ENCODE data around the gene FHOD3. TPM values are rescaled to one million over a fixed set of nuclear protein-coding genes. Genes with fewer than 3 reads are reported as not detected.

Gene FHOD3
- total and polyA plus RNA-seq, 2 of the 13 experiments (the other 11 are each of a cell fraction or from before 2014, with no cell fraction given): 0.07 TPM; not detected in 1

GRCh38 chr18:36527740-36528455 is 230.4 kb downstream of the FHOD3 start (continued):
- TF ChIP-seq ZFP36L1 (CRISPR knock-in tag; IDR thresholded peaks at IDR 0.05): peak; percentile 45; the same call in 1 of the 2 replicates
- no peak for TF ChIP-seq ERF (CRISPR knock-in tag; IDR thresholded peaks at IDR 0.05)
- 0 out of 2 replicates have a peak, but pooled peaks have one; percentile 13 for TF ChIP-seq HOXA3 (CRISPR knock-in tag; IDR thresholded peaks at IDR 0.05)
- TF ChIP-seq GABPA (IDR thresholded peaks at IDR 0.05; ENCODE audit: low read depth, low read length): no peak
- TF ChIP-seq GABPA (CRISPR knock-in tag; IDR thresholded peaks at IDR 0.05; ENCODE audit: low read depth): 0 out of 2 replicates have a peak, but pooled peaks have one; percentile 22
- 0 out of 2 replicates have a peak, but pooled peaks have one; percentile 19 for TF ChIP-seq TRIM24 (CRISPR knock-in tag; IDR thresholded peaks at IDR 0.05)
- peak; percentile 72 for TF ChIP-seq TFE3 (CRISPR knock-in tag; IDR thresholded peaks at IDR 0.05)
- peak; percentile 76; the same call in 1 of the 2 replicates for TF ChIP-seq FOSL1 (CRISPR knock-in tag; IDR thresholded peaks at IDR 0.05; ENCODE audit: borderline replicate concordance)
- TF ChIP-seq FOXA3 (CRISPR knock-in tag; IDR thresholded peaks at IDR 0.05): peak; percentile 56; the same call in 1 of the 2 replicates
- TF ChIP-seq ZNF234 (CRISPR knock-in tag; conservative IDR thresholded peaks at IDR 0.05): no peak
- no peak for TF ChIP-seq SP4 (CRISPR knock-in tag; IDR thresholded peaks at IDR 0.05)
- TF ChIP-seq FOXA1 (IDR thresholded peaks at IDR 0.05): no peak
- no peak for TF ChIP-seq FOXA1 (CRISPR knock-in tag; IDR thresholded peaks at IDR 0.05)
- peak; percentile 55 for TF ChIP-seq ARID5B (CRISPR knock-in tag; IDR thresholded peaks at IDR 0.05)
- no peak for TF ChIP-seq ZNF597 (CRISPR knock-in tag; IDR thresholded peaks at IDR 0.05)
- TF ChIP-seq BHLHE40 (IDR thresholded peaks at IDR 0.05; ENCODE audit: low read length): peak; percentile 65; the same call in 1 of the 2 replicates
- TF ChIP-seq MNT (IDR thresholded peaks at IDR 0.05): no peak
- TF ChIP-seq NR2F6 (IDR thresholded peaks at IDR 0.05): no peak
- TF ChIP-seq NR2F6 (CRISPR knock-in tag; IDR thresholded peaks at IDR 0.05): 0 out of 2 replicates have a peak, but pooled peaks have one; percentile 19
- no peak for TF ChIP-seq ATM (IDR thresholded peaks at IDR 0.05; ENCODE audit: borderline replicate concordance)
- 0 out of 2 replicates have a peak, but pooled peaks have one; percentile 15 for TF ChIP-seq SALL1 (CRISPR knock-in tag; IDR thresholded peaks at IDR 0.05)
- 0 out of 2 replicates have a peak, but pooled peaks have one; percentile 37 for TF ChIP-seq RXRB (CRISPR knock-in tag; IDR thresholded peaks at IDR 0.05; ENCODE audit: borderline replicate concordance)
- no peak for TF ChIP-seq ZNF816 (CRISPR knock-in tag; IDR thresholded peaks at IDR 0.05; ENCODE audit: borderline replicate concordance)
- peak; percentile 77 for TF ChIP-seq HNF4A (CRISPR knock-in tag; IDR thresholded peaks at IDR 0.05)
- TF ChIP-seq MAX (IDR thresholded peaks at IDR 0.05): peak; percentile 14; the same call in 1 of the 2 replicates

All from HepG2 (cell line).